ENCODE data around the gene KIF3A. TPM values are rescaled to one million over a fixed set of nuclear protein-coding genes. Genes with fewer than 3 reads are reported as not detected.

Gene KIF3A
- total RNA-seq, 1 experiment from 2014 or later, result 12.7 TPM

DNA sequence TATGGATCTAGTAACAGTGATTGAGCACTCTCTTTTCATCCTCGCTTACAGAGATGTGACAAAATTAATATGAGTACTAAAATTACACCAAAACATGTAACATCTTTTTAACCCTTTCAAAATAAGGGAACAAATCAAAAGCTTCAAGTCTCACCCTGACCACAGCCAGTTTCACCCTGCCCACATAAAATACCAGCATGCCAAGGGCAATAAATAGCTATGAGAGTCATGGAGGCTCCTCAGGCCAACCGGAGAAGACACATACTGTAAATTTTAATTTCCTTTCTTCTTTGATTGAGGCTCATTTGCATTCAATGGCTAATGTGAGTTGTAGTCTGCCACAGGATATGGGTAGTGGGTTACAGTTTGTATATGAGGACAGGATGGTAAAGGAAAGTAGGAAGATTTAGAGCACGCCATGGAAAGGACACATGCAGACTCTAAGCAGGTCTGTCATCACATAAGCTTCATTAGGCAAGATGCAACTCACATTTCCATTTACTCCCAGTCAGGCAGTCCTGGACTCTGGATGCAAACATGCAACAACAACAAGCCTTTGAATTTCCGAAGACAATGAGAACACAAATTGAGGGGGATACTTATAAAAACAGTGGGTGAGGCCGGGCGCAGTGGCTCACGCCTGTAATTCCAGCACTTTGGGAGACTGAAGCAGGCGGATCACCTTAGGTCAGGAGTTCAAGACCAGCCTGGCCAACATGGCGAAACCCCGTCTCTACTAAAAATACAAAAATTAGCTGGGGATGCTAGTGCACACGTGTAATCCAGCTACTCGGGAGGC, 52.2 kb downstream of the KIF3A start:
- Histone ChIP-seq H4K20me1 (ENCODE audit: insufficient read depth) (no peaks in the 10 kb centered on the region), H3K4me3 (replicated peaks in 1 of 2; ENCODE audit: low read depth in 1 of 2, low read length in 2 of 2) (no peak overlapping the region), H3K9me3 (ENCODE audit: control insufficient read depth in 1 of 2, insufficient read depth in 1 of 2, low read depth in 1 of 2, low read length in 2 of 2) (no peaks in the 10 kb centered on the region), H3K79me2 (ENCODE audit: insufficient read depth, low read length) (no peaks in the 10 kb centered on the region), H3K36me3 (ENCODE audit: control insufficient read depth in 1 of 2, insufficient read depth in 2 of 2, low read length in 2 of 2) (no peaks in the 10 kb centered on the region), H3K9ac (ENCODE audit: low read length) (no peak overlapping the region), H3K27me3 (ENCODE audit: insufficient read depth, low read length) (no peaks in the 10 kb centered on the region), H2AFZ (ENCODE audit: low read depth, low read length, poor library complexity, severe bottlenecking) (no peak overlapping the region), H3K9me2 (ENCODE audit: insufficient read depth) (no peaks in the 10 kb centered on the region), H3K4me2 (ENCODE audit: low read length) (no peak overlapping the region), H3K4me1 (ENCODE audit: control insufficient read depth in 1 of 2, insufficient read depth in 2 of 2, low read length in 2 of 2) (peaks cover 0 to 3% of the 10 kb centered on the region in 2 experiments; a peak in 1 of 4 replicates), H3K27ac (ENCODE audit: low read depth, low read length) (no peak overlapping the region)
- ChIA-PET CTCF (no interaction called here), RAD21 (ENCODE audit: low non-redundant PET in 1 of 2, low total read pairs in 2 of 2, uncharacterized antibody in 2 of 2, unreplicated experiment in 2 of 2) (no interaction called here), POLR2A (no interaction called here)
- TF ChIP-seq FOSL1 (IDR thresholded peaks at IDR 0.05; ENCODE audit: low read depth), result no peak
- TF ChIP-seq, protein P1, sequence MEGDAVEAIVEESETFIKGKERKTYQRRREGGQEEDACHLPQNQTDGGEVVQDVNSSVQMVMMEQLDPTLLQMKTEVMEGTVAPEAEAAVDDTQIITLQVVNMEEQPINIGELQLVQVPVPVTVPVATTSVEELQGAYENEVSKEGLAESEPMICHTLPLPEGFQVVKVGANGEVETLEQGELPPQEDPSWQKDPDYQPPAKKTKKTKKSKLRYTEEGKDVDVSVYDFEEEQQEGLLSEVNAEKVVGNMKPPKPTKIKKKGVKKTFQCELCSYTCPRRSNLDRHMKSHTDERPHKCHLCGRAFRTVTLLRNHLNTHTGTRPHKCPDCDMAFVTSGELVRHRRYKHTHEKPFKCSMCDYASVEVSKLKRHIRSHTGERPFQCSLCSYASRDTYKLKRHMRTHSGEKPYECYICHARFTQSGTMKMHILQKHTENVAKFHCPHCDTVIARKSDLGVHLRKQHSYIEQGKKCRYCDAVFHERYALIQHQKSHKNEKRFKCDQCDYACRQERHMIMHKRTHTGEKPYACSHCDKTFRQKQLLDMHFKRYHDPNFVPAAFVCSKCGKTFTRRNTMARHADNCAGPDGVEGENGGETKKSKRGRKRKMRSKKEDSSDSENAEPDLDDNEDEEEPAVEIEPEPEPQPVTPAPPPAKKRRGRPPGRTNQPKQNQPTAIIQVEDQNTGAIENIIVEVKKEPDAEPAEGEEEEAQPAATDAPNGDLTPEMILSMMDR (IDR thresholded peaks at IDR 0.05 in 2 of 3, conservative IDR thresholded peaks at IDR 0.05 in 1 of 3; ENCODE audit: borderline replicate concordance in 1 of 3, insufficient read depth in 1 of 3, low read depth in 2 of 3, low read length in 2 of 3), result no peak
- no peak for TF ChIP-seq POLR2AphosphoS5 (IDR thresholded peaks at IDR 0.05; ENCODE audit: low read depth, low read length)
- no peak for TF ChIP-seq ELF1 (IDR thresholded peaks at IDR 0.05; ENCODE audit: borderline replicate concordance, low read depth)
- no peak for TF ChIP-seq EZH2 (IDR thresholded peaks at IDR 0.05)
- TF ChIP-seq ZFX (IDR thresholded peaks at IDR 0.05), result no peak
- TF ChIP-seq YY1 (IDR thresholded peaks at IDR 0.05; ENCODE audit: extremely low read depth, insufficient replicate concordance, low read depth, low read length), result no peak
- TF ChIP-seq EGR1 (IDR thresholded peaks at IDR 0.05; ENCODE audit: low read depth), result no peak
- no peak for TF ChIP-seq TCF7L2 (IDR thresholded peaks at IDR 0.05; ENCODE audit: borderline replicate concordance, extremely low read depth, insufficient read depth, insufficient read length)
- TF ChIP-seq, protein P2, sequence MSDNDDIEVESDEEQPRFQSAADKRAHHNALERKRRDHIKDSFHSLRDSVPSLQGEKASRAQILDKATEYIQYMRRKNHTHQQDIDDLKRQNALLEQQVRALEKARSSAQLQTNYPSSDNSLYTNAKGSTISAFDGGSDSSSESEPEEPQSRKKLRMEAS (IDR thresholded peaks at IDR 0.05), result no peak
- no peak for TF ChIP-seq SP1 (IDR thresholded peaks at IDR 0.05; ENCODE audit: low read depth)
- no peak for TF ChIP-seq JUND (IDR thresholded peaks at IDR 0.05)
- TF ChIP-seq RAD21 (IDR thresholded peaks at IDR 0.05; ENCODE audit: low read depth), result no peak
- ATAC-seq (no peak), DNase-seq (ENCODE audit: low read depth, low spot score) (no peak)
- intact Hi-C loops (cut with micrococcal nuclease), result no loop called here
- no TSS peak for BruUV-seq (replicated peaks)
